Lower leg skin (tissue), 3 donors: Measurements from ENCODE around the gene CCDC106.

Source experiments
- CTCF ChIP-seq, 3 donors: fragments of 450-650 bp; IDR thresholded peaks; one replicate each; pipeline ENCODE4 v1.5.1; 2016; ENCODE audit warnings: antibody characterized with exemption in 3 of 3, mild to moderate bottlenecking in 3 of 3, moderate library complexity in 2 of 3
- POLR2A ChIP-seq, 2 donors: fragments of 450-650 bp; IDR thresholded peaks; one replicate each; pipeline ENCODE4 v1.6.1; 2016 to 2017; ENCODE audit warnings: antibody characterized with exemption in 2 of 2, mild to moderate bottlenecking in 1 of 2, moderate library complexity in 1 of 2

- TF ChIP-seq CTCF (IDR thresholded peaks at IDR 0.05) (no peak), POLR2A (IDR thresholded peaks at IDR 0.05) (no peak)
Measured at GRCh38 chr19:55690769-55691545, 42.9 kb downstream of the CCDC106 start.
